DMS53 treated with DMSO at 0.1 percent for 48 hours (cell line): Measurements from ENCODE around the gene SMAD3.

Experiments
- DNase-seq: peaks from one replicate; lab custom pipeline; 2025; ENCODE audit not compliant: unreplicated experiment; lab: John Stamatoyannopoulos, UW

The SMAD3 gene

GRCh38 chr15:67094001-67094826 is 28.8 kb downstream of the SMAD3 start:
- no peak for DNase-seq

GRCh38 chr15:67095912-67096311 is 30.5 kb downstream of the SMAD3 start:
- no peak for DNase-seq

- no peak for DNase-seq
These were observed 31.3 kb downstream of the SMAD3 start for GRCh38 chr15:67096546-67097294.

GRCh38 chr15:67097424-67097823 is 32.0 kb downstream of the SMAD3 start:
- no peak for DNase-seq

GRCh38 chr15:67097930-67098740 is 32.7 kb downstream of the SMAD3 start:
- DNase-seq: no peak

GRCh38 chr15:67098768-67099282 is 33.4 kb downstream of the SMAD3 start:
- no peak for DNase-seq

DNA sequence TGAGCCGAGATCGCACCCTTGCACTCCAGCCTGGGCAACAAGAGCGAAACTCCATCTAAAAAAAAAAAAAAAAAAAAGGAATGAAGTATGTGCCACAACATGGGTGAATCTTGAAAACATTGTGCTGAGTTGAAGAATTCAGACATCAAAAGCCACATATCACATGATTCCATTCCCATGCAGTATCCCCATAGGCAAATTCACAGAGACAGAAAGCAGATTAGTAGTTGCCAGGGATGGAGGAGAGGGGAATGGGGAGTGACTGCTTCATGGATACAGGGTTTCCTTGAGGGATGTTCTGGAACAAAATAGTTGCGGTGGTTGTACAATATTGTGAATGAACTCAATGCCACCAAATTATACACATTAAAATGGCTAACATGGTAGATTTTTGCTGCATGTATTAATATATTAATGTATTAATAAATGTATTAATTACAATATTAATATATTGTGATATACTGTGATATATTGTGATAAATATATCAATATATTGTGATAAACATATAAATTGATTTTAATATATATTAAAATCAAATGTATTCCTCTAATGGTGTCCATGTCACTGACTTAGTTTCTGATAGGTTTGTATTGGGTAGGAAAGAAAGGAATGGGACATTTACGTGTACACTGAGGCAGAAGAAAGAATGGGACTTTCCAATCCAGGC is 34.9 kb downstream of the SMAD3 start:
- no peak for DNase-seq

- DNase-seq: no peak
These were observed 35.6 kb downstream of the SMAD3 start for GRCh38 chr15:67100801-67101581.

- DNase-seq: no peak
These were observed 36.7 kb downstream of the SMAD3 start for GRCh38 chr15:67101911-67102598.

GRCh38 chr15:67102599-67102929 is 37.2 kb downstream of the SMAD3 start:
- no peak for DNase-seq

GRCh38 chr15:67103021-67103420 is 37.6 kb downstream of the SMAD3 start:
- no peak for DNase-seq

- DNase-seq: no peak
These were observed 38.0 kb downstream of the SMAD3 start for GRCh38 chr15:67103432-67103831.

GRCh38 chr15:67103869-67104268 is 38.5 kb downstream of the SMAD3 start:
- DNase-seq: no peak

GRCh38 chr15:67104510-67104909 is 39.1 kb downstream of the SMAD3 start:
- no peak for DNase-seq

GRCh38 chr15:67105065-67105951 is 39.9 kb downstream of the SMAD3 start:
- no peak for DNase-seq

GRCh38 chr15:67105991-67106763 is 40.8 kb downstream of the SMAD3 start:
- DNase-seq: no peak

GRCh38 chr15:67106764-67107013 is 41.3 kb downstream of the SMAD3 start:
- DNase-seq: no peak
